Measurements from ENCODE around the gene METTL25.
"Not testable (repeated sequence)": the region's sequence is repeated elsewhere in the genome, so short reads cannot be mapped to it uniquely, and the experiment has no call there.

The METTL25 gene, protein sequence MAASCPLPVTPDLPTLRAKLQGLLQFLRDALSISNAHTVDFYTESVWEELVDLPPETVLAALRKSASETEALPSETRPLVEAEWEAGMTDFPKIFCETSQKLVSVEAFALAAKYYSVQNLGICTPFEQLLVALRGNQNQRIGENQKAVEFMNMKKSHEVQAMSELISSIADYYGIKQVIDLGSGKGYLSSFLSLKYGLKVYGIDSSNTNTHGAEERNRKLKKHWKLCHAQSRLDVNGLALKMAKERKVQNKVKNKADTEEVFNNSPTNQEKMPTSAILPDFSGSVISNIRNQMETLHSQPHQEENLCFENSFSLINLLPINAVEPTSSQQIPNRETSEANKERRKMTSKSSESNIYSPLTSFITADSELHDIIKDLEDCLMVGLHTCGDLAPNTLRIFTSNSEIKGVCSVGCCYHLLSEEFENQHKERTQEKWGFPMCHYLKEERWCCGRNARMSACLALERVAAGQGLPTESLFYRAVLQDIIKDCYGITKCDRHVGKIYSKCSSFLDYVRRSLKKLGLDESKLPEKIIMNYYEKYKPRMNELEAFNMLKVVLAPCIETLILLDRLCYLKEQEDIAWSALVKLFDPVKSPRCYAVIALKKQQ

DNA sequence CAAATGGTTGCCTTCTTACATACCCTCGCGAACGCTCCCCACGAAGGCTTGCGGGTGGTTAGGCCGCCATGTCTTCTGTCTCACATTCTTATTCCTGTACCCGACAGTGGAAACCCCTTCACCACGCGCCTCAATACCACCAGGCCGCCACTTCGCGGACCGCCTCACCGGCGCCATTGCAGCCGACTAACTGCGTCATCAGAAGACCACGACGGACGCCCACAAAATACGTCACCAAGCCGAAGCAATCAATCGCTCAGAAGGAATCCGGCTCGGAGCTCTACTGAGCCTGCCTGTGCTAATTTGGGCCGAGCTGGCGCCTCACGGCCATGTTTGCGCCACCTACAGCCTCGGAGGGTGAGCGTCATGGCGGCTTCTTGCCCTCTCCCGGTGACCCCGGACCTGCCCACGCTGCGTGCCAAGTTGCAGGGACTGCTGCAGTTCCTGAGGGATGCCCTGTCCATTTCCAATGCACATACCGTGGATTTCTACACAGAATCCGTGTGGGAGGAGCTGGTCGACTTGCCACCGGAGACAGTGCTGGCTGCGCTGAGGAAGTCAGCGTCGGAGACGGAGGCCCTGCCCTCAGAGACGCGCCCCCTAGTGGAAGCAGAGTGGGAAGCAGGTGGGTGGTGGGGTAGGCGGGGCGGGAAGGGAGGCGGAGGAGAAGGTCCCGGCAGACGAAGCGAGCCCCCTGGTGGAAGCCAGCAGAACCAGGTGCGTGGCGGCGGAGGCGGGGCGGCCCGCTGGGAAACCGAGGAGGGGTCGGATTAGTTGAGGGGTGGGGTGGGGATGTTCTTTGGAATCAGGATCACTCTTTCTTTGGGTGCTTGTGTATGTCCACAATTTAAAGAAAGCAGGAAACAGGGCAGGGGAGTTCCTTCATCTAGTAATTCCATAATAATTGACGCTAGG lies at the start of gene METTL25, which contains the start of gene CCDC59:
Gene METTL25, plus strand, starts transcription at position 330 of the 915 bp plus-strand sequence. Its CDS starts 37 bp downstream, at position 367.
Gene CCDC59, minus strand, starts transcription at position 188 of the 915 bp plus-strand sequence. Its CDS starts 11 bp downstream, at position 177.
- peak; percentile 95 to 97 for DNase-seq (ENCODE audit: low read depth in 2 of 2)

DNA sequence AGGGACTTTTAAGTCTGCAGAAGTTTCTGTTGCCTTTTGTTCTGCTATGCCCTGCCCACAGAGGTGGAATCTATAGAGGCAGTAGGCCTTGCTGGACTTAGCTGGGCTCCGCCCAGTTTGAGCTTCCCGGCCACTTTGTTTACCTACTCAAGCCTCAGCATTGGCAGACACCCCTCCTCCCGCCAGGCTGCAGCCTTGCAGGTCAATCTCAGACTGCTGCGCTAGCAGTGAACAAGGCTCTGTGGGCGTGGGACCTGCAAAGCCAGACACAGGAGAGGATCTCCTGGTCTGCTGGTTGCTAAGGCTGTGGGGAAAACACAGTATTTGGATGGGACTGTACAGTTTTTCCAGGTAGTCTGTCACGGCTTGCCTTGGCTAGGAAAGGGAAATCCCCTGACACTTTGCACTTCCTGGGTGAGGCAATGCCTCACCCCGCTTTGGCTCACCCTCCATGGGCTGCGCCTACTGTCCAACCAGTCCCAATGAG lies 43.9 kb upstream of the METTL25 start:
- DNase-seq (ENCODE audit: low read depth in 2 of 2), result no peak

DNA sequence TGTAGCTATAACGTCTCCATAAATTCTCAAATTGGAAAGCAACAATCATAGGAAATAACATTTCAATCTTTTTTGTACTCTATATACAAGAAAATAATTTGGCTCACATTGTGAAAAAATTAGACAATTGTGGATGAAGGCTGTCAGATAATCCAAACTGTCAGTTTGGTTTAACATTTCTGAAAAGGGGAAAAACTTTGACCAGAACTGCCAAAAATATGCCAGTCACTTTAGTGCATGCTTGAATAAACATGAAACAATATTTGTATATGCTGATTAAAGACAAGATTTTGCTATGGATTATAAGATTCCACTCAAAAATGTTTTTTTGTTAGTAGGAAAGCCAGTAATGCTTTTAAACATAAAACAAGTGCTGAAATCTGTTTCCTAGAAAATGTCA lies 39.1 kb upstream of the METTL25 start:
- no peak for DNase-seq (ENCODE audit: low read depth in 2 of 2)

DNA sequence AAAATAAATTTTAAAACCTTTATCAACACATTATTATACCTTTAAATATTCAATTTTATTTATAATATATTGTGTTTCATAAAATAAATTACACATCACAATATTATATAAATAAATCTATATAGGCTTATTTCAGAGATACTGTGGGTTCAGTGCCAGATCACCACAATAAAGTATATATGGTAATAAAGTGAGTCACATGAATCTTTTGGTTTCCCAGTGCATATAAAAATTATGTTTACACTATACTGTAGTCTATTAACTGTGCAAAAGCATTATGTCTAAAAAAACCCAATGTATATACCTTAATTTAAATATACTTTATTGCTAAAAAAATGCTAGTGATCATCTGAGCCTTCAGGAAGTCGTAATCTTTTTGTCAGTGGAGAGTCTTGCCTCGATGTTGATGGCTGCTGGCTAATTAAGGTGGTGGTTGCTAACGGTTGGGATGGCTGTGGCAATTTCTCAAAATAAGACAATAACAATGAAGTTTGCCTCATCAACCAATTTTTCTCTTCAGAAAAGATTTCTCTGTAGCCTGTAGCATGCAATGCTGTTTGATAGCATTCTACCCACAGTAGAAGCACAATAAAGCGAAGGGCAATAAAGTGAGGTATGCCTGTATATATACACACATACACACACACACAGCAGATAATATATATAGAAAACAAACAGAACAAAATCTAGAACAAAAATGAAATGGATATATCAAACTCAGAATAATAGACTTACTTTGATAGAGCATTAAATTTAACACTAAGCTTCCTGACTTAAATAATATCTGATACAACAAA lies 32.6 kb upstream of the METTL25 start:
- no peak for DNase-seq (ENCODE audit: low read depth in 2 of 2)

DNA sequence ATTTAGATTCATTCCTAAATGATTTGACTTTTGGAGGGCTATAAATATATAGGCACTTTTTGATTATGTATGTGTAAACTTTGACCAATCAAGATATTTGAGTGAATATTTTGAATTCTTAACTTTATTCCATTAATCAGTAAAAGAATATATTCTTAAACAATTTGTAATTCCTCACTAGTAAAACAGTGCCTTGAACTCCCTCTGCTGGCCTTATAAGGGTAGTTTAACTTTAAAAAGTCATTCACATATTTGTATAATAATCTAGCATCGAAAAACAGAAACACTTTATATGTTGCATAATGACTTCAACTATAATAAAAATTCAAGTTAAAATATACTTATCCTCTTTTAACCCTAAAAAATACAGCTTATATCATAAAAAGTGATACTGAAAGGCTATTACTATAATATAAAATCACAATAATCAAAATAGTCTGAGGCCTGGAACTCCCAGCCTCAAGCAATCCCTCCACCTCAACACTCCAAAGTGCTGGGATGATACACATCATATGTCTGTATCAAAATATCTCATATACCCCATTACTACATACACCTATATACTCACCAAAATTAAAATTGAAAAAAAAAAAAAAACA lies 31.3 kb upstream of the METTL25 start:
- DNase-seq (ENCODE audit: low read depth in 2 of 2), result no peak

DNA sequence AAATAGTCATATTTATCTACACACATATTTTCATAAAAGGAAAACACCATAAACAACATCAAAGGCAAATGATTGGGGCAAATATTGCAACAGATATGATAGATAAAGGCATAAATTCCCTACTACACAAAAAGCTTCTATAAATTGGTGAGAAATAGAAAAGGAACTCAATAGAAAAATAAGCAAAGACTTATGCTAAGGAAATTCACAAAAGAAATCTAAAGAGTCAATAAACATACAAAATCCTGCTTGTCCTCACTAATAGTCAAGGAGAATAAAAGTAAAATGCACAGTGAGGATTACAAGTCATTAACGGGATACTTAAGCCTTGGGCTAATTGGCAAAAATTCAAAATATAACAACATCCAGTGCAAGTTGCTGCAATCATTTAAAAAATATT lies 30.5 kb upstream of the METTL25 start:
- no peak for DNase-seq (ENCODE audit: low read depth in 2 of 2)

DNA sequence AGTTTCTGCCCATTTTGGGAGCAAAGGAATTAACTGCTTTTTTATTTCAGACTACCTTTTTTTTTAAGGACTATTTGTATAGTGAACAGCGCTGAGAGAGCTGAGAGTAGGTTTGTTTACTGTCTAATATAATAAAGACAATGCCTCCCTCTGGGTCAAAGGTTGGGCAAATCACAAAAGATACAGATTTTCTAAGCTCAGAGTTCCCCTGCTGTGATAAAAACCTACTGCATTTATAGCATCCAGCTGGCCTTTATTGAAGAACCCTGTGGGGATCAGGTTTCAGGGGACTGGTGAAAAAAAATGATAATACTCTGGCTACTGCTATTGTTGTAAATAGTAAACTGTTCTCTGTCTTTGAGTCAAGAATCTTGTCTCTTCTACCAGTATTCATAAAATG lies 28.8 kb upstream of the METTL25 start:
- no peak for DNase-seq (ENCODE audit: low read depth in 2 of 2)

DNA sequence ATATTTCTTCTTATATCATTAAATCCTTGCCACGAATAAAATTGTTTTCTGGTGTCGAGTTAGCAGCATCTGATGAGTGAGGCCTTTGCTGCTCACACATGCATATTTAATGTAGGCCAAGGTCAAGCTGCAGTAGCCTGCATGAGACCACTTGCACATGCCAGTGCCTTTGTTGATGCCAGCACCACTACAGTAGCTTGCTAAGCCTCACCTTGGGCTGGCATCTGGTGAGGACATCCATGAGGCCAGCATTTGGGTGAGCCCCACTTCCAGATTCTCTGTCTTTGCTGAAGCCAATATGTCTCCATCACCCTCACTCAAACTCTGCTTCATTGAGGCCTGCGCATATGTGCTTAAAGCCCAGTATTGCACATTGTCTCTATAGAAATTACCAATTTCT lies 8.2 kb upstream of the METTL25 start:
- DNase-seq (ENCODE audit: low read depth in 2 of 2), result no peak

DNA sequence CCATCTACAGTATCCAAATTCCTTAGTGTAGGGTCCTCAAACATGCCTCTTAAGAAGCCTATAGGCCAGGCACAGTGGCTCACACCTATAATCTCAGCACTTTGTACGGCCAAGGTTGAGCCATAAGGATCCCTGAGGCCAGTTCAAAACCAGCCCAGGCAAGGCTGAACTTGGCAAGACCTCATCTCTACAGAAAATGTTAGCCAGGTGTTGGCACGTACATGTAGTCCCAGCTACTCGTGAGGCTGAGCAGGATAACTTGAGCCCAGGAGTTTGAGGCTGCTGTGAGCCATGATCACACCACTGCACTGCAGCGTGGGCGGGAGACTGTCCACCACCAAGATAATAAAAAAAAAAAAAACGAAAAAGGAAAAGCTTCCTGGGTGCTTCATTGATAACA lies 6.9 kb upstream of the METTL25 start:
- DNase-seq (ENCODE audit: low read depth in 2 of 2), result no peak

DNA sequence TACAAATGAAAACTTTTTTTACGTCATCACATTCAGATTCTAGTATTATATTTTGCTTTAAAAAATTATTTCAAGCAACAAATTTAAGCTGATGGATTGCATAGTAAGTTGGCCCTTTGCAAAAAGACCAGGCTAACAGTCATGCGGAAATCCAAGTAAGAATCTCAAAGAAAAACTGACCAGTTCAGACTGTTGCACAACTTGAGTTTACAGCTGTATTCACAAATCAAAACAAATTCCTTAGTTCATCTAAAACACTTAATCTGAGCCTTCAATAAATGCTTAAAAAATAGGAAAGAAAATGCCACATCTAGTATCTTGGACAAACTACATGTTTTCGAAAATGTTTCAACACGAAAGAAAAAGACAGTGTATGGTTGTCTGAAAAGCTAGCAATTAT lies 989 bp upstream of the METTL25 start:
- DNase-seq (ENCODE audit: low read depth in 2 of 2), result no peak

DNA sequence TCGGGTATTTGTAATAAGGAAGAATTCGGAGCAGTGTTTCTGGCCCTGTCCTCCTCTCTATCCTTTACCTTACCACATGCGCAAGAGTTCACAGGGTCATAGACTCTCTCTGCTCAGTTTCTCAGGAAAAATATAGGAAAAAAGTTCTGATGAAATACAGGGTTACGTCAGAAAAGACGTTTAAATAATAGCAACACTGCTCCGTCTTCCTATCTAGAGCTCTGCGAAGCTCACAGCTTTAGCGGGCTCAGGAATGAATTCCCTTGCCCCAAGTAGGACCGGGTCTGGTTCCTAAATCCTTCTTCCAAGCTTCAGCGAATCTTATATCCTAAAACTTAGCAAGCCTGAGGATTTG lies 507 bp upstream of the METTL25 start:
- DNase-seq (ENCODE audit: low read depth in 2 of 2), result no peak

DNA sequence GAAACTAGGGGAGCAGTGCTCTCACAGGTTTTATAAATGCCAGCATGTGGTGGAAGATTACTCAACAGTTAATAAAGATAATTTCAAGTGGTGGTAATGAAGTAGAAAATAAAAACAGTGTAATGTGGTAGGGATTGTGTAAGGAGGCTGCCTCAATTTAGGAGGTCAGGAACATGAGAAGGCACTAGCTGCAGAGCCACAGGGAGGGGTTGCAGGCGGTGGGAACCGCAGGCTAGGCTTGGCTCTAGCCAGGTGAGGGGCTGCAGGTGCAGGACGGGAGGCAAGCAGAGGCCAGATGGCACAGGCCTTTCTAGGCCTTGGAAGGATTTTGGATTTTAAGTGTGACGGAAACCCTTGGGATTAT lies 768 bp downstream of the METTL25 start:
- DNase-seq (ENCODE audit: low read depth in 2 of 2), result no peak

DNA sequence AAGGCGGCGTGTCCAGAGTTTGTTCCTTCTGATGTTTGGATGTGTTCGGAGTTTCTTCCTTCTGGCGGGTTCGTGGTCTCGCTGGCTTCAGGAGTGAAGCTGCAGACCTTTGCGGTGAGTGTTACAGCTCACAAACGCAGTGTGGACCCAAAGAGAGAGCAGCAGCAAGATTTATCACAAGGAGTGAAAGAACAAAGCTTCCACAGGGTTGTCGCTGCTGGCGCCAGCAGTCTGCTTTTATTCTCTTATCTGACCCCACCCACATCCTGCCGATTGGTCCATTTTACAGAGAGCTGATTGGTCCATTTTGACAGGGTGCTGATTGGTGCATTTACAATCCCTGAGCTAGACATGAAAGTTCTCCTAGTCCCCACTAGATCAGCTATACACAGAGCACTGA lies 2.5 kb downstream of the METTL25 start:
- not testable (repeated sequence) for DNase-seq (ENCODE audit: low read depth in 2 of 2)

DNA sequence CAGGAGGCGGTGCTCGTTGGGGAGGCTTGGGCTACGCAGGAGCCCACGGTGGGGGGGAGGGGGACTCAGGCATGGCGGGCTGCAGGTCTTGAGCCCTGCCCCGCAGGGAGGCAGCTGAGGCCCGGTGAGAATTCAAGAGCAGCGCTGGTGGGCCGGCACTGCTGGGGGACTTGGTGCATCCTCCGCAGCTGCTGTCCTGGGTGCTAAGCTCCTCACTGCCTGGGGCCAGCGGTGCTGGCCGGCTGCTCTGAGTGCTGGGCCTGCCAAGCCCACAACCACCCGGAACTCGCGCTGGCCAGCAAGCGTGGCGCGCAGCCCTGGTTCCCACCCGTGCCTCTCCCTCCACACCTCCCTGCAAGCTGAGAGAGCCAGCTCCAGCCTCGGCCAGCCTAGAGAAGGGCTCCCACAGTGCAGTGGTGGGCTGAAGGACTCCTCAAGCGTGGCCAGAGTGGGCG lies 3.2 kb downstream of the METTL25 start:
- no peak for DNase-seq (ENCODE audit: low read depth in 2 of 2)

DNA sequence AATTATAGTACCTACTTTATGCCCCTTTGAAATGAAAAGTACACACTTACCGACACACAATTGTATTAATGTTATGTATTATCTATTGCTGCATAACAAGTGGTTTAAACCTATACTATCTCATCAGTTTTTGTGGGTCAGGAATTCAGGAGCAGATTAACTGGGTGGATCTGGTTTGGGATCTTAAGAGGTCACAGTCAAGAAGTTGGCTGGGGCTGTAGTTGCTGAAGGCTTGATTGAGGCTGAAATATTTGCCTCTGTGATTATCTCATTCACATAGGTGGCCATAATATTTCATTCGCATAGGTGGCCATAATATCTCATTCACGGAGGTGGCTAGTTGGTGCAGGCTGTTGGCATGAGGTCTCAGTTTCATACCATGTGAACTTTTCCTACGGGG lies 5.7 kb downstream of the METTL25 start:
- no peak for DNase-seq (ENCODE audit: low read depth in 2 of 2)

DNA sequence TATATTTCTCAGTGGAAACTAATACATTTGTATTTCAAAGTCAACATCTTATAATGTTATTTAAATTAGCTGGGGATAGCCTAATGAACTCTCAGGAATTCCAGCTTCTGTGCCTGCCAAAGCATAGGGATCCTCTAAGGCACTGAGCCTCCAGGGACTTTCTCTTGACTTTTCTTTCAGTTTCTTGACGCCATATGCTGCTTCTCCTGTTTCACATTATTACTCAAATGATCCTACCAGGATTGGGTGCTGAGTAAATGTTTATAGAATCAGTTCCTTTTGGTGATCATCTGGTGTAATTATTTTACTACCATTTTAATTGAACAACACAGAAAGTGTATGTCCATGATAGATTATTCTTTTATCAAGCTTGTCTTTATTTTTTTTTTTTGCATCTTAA lies 7.9 kb downstream of the METTL25 start:
- no peak for DNase-seq (ENCODE audit: low read depth in 2 of 2)

DNA sequence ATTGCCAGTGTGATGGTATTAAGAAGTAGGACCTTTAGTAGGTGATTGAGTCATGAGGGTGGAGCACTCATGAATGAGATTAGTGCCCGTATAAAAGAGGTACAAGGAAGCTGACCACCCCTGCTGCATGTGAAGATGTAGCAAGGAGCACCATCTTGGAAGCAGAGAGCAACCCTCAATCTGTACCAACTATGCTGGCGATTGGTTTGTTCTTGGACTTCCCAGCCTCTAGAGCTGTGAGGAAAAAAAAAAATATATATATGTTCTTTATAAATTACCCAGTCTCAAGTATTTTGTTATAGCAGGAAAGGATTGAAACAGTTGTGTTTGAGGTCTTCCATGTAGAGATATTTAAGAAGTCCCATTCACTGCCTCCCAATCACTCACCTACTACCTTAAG lies 16.9 kb downstream of the METTL25 start:
- DNase-seq (ENCODE audit: low read depth in 2 of 2), result no peak

DNA sequence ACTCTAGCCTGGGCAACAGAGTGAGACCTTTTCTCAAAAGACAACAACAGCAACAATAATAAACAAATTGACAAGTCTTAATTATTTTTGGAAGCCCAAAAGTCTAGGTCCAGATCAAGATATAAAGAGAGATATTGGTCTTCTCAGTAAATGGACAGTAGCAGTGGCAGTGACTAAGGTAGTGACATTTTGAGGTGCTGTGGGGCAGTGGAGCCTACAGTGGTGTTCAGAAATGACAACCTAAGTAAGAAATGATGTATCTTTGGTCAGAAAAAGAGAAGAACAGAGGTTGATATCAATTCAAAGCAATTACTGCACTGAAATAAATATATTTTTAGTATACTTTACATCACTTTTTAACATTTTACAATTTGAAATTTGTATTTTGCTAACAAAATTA lies 20.7 kb downstream of the METTL25 start:
- no peak for DNase-seq (ENCODE audit: low read depth in 2 of 2)

DNA sequence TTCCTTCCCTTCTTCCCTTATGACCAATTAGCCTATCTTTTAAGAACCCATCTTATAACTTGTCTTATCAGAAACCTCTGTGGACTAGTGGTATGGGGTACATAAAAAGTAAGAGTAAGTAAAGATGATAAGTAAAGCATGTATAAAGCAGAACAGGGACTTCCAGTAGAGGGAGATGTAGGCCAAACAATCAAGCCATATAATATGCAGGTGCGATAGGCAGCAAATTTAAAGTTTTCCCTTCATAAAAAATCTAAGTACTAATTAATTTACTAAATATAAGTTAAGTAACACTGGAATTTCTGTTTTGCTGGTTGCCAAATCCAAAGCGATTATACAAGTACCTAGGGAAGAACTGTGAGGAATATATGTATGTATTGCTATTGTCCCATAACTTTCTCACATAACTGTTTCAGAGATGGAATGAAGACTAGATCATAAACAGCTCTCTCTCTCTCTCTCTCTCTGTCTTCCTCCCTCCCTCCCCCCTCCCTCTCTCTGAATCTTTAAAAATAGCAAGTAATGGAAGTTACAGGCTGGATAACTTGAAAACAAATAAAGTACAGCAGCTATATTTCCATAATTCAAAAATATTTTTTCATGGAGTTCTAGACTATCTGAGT lies 25.7 kb downstream of the METTL25 start:
- no peak for DNase-seq (ENCODE audit: low read depth in 2 of 2)

DNA sequence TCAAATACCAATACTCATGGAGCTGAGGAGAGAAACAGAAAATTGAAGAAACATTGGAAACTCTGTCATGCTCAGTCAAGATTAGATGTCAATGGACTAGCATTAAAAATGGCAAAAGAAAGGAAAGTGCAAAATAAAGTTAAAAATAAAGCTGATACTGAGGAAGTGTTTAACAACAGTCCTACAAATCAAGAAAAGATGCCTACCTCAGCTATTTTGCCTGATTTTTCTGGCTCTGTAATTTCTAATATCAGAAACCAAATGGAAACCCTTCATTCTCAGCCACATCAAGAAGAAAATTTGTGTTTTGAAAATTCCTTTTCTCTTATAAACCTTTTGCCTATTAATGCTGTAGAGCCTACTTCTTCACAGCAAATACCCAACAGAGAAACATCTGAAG lies 40.5 kb downstream of the METTL25 start:
- DNase-seq (ENCODE audit: low read depth in 2 of 2), result no peak

DNA sequence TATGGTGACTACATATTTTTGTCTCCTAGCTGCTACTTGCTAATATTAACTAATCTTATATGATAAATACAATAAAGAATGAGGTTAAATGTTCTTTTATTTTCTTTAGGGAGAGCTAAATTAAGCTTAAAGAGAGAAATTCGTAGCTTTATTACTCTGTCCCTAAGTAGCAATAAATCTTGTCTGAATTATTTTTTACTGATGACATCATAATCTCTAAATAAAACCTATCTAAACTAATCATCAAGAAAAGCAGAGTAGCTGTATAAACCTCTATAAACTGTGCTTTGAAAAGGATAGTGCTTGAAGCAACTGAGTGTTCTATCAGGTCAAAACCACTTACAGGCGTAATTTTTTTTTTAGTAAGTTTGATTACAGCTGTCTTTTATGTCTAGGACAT lies 42.5 kb downstream of the METTL25 start:
- no peak for DNase-seq (ENCODE audit: low read depth in 2 of 2)
